ENCODE measurements around the gene PROK1.
"Not testable (repeated sequence)": the region's sequence is repeated elsewhere in the genome, so short reads cannot be mapped to it uniquely, and the experiment has no call there.

GRCh38 chr1:110439873-110440272, 11.1 kb upstream of the PROK1 start:
- TF ChIP-seq CTCF (conservative IDR thresholded peaks at IDR 0.05; ENCODE audit: low read length); EZH2phosphoT487 (IDR thresholded peaks at IDR 0.05; ENCODE audit: borderline replicate concordance, low read depth, low read length): not testable (repeated sequence)

Measured in OCI-LY7 (cell line).